ENCODE measurements around the gene SIAH2. TPM values are rescaled to one million over a fixed set of nuclear protein-coding genes. Genes with fewer than 3 reads are reported as not detected.

SIAH2 gene
- total RNA-seq, 1 donor from 2014 or later: 31.7 TPM

- no peak for TF ChIP-seq CTCF (IDR thresholded peaks at IDR 0.05; ENCODE audit: insufficient read depth, low read length, poor library complexity, severe bottlenecking)
- Histone ChIP-seq H3K36me3 (ENCODE audit: control insufficient read depth, insufficient read depth, low read length) (no peaks in the 10 kb centered on the region), H3K27me3 (ENCODE audit: control insufficient read depth, insufficient read depth, low read length) (no peaks in the 10 kb centered on the region), H3K4me3 (ENCODE audit: low read depth, low read length) (no peak overlapping the region)
- DNase-seq (ENCODE audit: low read depth): no peak
Observed at GRCh38 chr3:150736316-150736719, 26.7 kb downstream of the SIAH2 start.

GRCh38 chr3:150734795-150735119 lies 28.2 kb downstream of the SIAH2 start:
- Histone ChIP-seq H3K4me3 (ENCODE audit: low read depth, low read length) (no peak overlapping the region), H3K36me3 (ENCODE audit: control insufficient read depth, insufficient read depth, low read length) (no peaks in the 10 kb centered on the region), H3K27me3 (ENCODE audit: control insufficient read depth, insufficient read depth, low read length) (no peaks in the 10 kb centered on the region)
- no peak for TF ChIP-seq CTCF (IDR thresholded peaks at IDR 0.05; ENCODE audit: insufficient read depth, low read length, poor library complexity, severe bottlenecking)
- DNase-seq (ENCODE audit: low read depth): no peak

- Histone ChIP-seq H3K27me3 (ENCODE audit: control insufficient read depth, insufficient read depth, low read length) (no peaks in the 10 kb centered on the region), H3K4me3 (ENCODE audit: low read depth, low read length) (no peak overlapping the region), H3K36me3 (ENCODE audit: control insufficient read depth, insufficient read depth, low read length) (no peaks in the 10 kb centered on the region)
- TF ChIP-seq CTCF (IDR thresholded peaks at IDR 0.05; ENCODE audit: insufficient read depth, low read length, poor library complexity, severe bottlenecking): no peak
- no peak for DNase-seq (ENCODE audit: low read depth)
Observed at GRCh38 chr3:150733936-150734794, 28.8 kb downstream of the SIAH2 start.

- Histone ChIP-seq H3K36me3 (ENCODE audit: control insufficient read depth, insufficient read depth, low read length) (no peaks in the 10 kb centered on the region), H3K27me3 (ENCODE audit: control insufficient read depth, insufficient read depth, low read length) (no peaks in the 10 kb centered on the region), H3K4me3 (ENCODE audit: low read depth, low read length) (no peak overlapping the region)
- no peak for DNase-seq (ENCODE audit: low read depth)
- no peak for TF ChIP-seq CTCF (IDR thresholded peaks at IDR 0.05; ENCODE audit: insufficient read depth, low read length, poor library complexity, severe bottlenecking)
Observed at GRCh38 chr3:150733373-150733935, 29.5 kb downstream of the SIAH2 start.

GRCh38 chr3:150729682-150730360 lies 33.1 kb downstream of the SIAH2 start:
- no peak for TF ChIP-seq CTCF (IDR thresholded peaks at IDR 0.05; ENCODE audit: insufficient read depth, low read length, poor library complexity, severe bottlenecking)
- Histone ChIP-seq H3K4me3 (ENCODE audit: low read depth, low read length) (no peak overlapping the region), H3K36me3 (ENCODE audit: control insufficient read depth, insufficient read depth, low read length) (no peaks in the 10 kb centered on the region), H3K27me3 (ENCODE audit: control insufficient read depth, insufficient read depth, low read length) (no peaks in the 10 kb centered on the region)
- DNase-seq (ENCODE audit: low read depth): no peak
